Lower leg skin (tissue), 4 donors: ENCODE results near the gene MTHFD1L. TPM values are rescaled to one million over a fixed set of nuclear protein-coding genes. Genes with fewer than 3 reads are reported as not detected.
"Not testable (repeated sequence)": the region's sequence is repeated elsewhere in the genome, so short reads cannot be mapped to it uniquely, and the experiment has no call there.

Experiments
- DNase-seq, 2 donors: peaks; one replicate each; pipeline ENCODE4 v3.0.0-alpha.2; 2019; ENCODE audit warnings: low spot score in 2 of 2
- H3K4me3 ChIP-seq: fragments of 200-600 bp; sonication (generic); 2 replicates; pipeline ENCODE4 v1.5.1; 2017; ENCODE audit warnings: mild to moderate bottlenecking, low read depth; ENCODE audit not compliant: poor library complexity, severe bottlenecking
- CTCF ChIP-seq, 3 donors: fragments of 450-650 bp; IDR thresholded peaks; one replicate each; pipeline ENCODE4 v1.5.1; 2016; ENCODE audit warnings: antibody characterized with exemption in 3 of 3, mild to moderate bottlenecking in 3 of 3, moderate library complexity in 2 of 3
- POLR2A ChIP-seq, 2 donors: fragments of 450-650 bp; IDR thresholded peaks; one replicate each; pipeline ENCODE4 v1.6.1; 2016 to 2017; ENCODE audit warnings: antibody characterized with exemption in 2 of 2, mild to moderate bottlenecking in 1 of 2, moderate library complexity in 1 of 2
- WGBS, 2 donors: methylation state at CpG; one replicate each; pipeline ENCODE4 v1.1.5; 2018; 5-methylcytosine and 5-hydroxymethylcytosine counted together
- intact Hi-C: fragments of 100-400 bp; cut with DNase I; formaldehyde crosslinking; loops from one replicate; pipeline ENCODE4 v1.15.0; 2023; ENCODE audit warnings: low total_unique reads
- total RNA-seq, 4 donors: library from RNA; depleted of rRNA; stranded (reverse); fragments of >200 nt; gene quantifications; one replicate each; pipeline ENCODE4 v1.1.0, GENCODE V29; 2016

Gene MTHFD1L
- total RNA-seq, 4 donors from 2014 or later, result 2.1 to 7.1 (median 4.4) TPM

- no peak for TF ChIP-seq CTCF (IDR thresholded peaks at IDR 0.05)
- no peak overlapping the region for H3K4me3 ChIP-seq
- intact Hi-C loops, result no loop called here
- WGBS, 2 donors, result 92 to 96% methylated on average over 5 of the region's 5 CpGs
- DNase-seq, result no peak
Observed at GRCh38 chr6:150846641-150847040, 18.9 kb upstream of the MTHFD1L start.

GRCh38 chr6:150848400-150848799 lies 17.1 kb upstream of the MTHFD1L start:
- TF ChIP-seq CTCF (IDR thresholded peaks at IDR 0.05) (no peak), POLR2A (IDR thresholded peaks at IDR 0.05) (no peak)
- 54 to 72% methylated on average over 2 of the region's 2 CpGs for WGBS, 2 donors

DNA sequence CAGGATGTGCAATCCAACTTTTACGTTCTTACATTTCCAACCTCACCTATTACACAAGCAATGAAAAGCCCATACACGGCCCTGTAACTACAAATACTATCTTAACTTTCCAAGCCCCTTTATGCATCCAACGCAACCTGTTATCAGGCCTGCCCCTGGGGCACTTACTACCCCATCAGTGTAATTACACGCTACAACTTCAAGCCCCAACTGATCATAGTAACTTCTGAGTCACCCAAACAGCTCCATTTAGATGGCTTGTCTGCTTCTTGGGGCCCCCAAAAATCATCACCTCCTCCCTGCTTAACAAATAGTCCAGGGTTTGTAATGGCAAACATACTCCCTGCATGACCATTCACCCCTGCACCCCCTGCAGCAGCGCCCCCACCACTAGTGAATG lies 11.1 kb upstream of the MTHFD1L start:
- DNase-seq, intact Hi-C loops, H3K4me3 ChIP-seq: not testable (repeated sequence)
- 69 to 75% methylated on average over 5 of the region's 5 CpGs for WGBS, 2 donors

More at GRCh38 chr6:150848400-150848799, 17.1 kb upstream of the MTHFD1L start:
- no peak for DNase-seq
- no peak overlapping the region for H3K4me3 ChIP-seq
- intact Hi-C loops, result no loop called here

DNA sequence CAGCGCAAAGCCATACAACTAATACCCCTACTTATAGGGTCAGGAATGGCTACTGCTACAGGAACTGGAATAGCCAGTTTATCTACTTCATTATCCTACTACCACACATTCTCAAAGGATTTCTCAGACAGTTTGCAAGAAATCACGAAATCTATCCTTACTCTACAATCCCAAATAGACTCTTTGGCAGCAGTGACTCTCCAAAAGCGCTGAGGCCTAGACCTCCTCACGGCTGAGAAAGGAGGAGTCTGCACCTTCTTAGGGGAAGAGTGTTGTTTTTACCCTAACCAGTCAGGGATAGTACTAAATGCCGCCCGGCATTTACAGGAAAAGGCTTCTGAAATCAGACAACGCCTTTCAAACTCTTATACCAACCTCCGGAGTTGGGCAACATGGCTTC lies 10.3 kb upstream of the MTHFD1L start:
- WGBS, 2 donors, result 84 to 86% methylated on average over 8 of the region's 8 CpGs
- intact Hi-C loops, DNase-seq, H3K4me3 ChIP-seq: not testable (repeated sequence)

DNA sequence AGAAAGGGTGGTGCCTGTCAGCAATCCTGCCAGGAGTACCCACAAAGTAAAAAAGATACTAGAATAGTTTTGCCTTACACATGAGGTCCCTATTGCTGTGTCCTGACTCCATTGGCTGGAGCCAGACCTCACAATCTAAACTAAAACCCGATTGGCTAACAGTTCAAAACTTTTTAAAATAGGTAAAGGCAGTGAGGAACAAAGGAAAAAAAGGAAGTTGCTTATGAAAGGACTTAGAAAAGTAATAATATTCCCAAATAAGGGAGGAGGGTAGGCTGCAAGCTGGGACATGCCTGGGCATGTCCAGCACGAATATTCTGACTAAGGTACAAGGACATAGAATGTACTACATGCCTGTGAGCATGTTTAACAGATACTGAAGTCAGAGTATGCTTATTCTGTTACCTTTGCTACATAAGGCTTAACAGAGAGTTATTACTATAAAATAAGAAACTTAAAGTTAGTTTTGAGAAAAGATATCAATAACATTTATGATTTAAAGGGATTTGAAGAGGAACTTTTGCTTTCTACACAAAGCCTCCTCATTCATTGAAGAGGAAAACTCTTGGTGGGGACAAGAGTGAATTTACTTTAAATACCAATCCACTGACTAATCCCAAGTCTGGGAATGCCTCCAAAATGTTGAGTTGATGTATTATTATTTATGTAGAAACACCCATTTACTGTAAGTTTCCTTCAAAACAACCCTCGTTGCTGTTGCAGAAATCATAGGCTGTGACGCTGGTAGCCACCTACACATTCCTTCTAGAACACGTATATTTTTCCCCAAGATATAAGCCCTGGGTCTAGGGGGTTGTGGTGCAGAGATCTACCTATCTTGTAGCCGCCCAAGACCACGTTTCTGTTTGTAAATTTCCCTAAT lies 8.2 kb upstream of the MTHFD1L start:
- H3K4me3 ChIP-seq, result no peak overlapping the region
- WGBS, 2 donors, result 27 to 29% methylated on average over 7 of the region's 7 CpGs
- TF ChIP-seq POLR2A (IDR thresholded peaks at IDR 0.05) (no peak), CTCF (IDR thresholded peaks at IDR 0.05) (no peak)
- DNase-seq, result no peak
- intact Hi-C loops, result no loop called here

DNA sequence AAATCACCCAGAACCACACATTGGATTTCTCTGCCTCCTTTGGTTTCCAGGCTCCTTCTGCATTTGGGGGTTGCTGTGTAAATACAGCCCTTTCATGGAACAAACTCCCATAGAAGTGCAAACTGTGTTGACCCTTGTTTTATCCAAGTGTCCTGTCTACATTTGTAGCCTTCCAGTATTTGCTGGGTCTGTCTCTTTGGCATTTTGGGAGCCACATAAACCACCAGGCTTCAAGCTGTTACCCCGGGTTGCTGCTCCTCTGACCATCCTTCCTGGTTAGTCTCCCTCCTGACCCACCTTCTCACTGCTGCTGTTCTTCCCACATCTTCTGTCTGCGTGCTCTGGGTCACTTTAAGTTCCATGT lies 7.6 kb upstream of the MTHFD1L start:
- intact Hi-C loops, result no loop called here

GRCh38 chr6:150861448-150862168 lies 3.9 kb upstream of the MTHFD1L start:
- DNase-seq, result peak in 1 of 2 donors; percentile 34
- intact Hi-C loops, H3K4me3 ChIP-seq: not testable (repeated sequence)
- 46 to 67% methylated on average over 8 of the region's 8 CpGs for WGBS, 2 donors

More for the DNA sequence above, 7.6 kb upstream of the MTHFD1L start:
- 84 to 85% methylated on average over 2 of the region's 2 CpGs for whole genome bisulfite sequencing, 2 donors
- no peak overlapping the region for H3K4me3 ChIP-seq
- no peak for DNase-seq
- no peak for TF ChIP-seq CTCF (IDR thresholded peaks at IDR 0.05)
- TF ChIP-seq POLR2A (IDR thresholded peaks at IDR 0.05), result no peak
